ENCODE results near the gene TMCC1. TPM values are rescaled to one million over a fixed set of nuclear protein-coding genes. Genes with fewer than 3 reads are reported as not detected.

TMCC1 gene
- total and polyA plus RNA-seq, 2 donors (not counting 3 experiments of a cell fraction or from before 2014, with no cell fraction given), result 17.4 to 38.4 TPM

GRCh38 chr3:129836381-129837064 is 57.0 kb downstream of the TMCC1 start:
- dilution Hi-C loops (cut with MboI; ENCODE audit: extremely low pct_ligation_motif_present, low sequenced_read_pairs), result loop anchor here (25.0 kb wide), 1 partner anchor 174 kb away; no protein-coding TSS in a partner anchor
- Histone ChIP-seq H3K9ac (replicated peaks; ENCODE audit: extremely low read depth, insufficient read depth, low read length) (no peak overlapping the region), H3K27me3 (ENCODE audit: control insufficient read depth in 2 of 2, insufficient read depth in 2 of 2, low read length in 2 of 2) (no peaks in the 10 kb centered on the region), H3K9me1 (replicated peaks; ENCODE audit: control insufficient read depth, extremely low read depth, insufficient read depth, low read length) (no peaks in the 10 kb centered on the region), H3K27ac (ENCODE audit: insufficient read depth, low read depth, low read length) (no peak overlapping the region), H4K20me1 (replicated peaks; ENCODE audit: control insufficient read depth, extremely low read depth, insufficient read depth, low read length) (no peaks in the 10 kb centered on the region), H3K36me3 (ENCODE audit: control insufficient read depth in 2 of 2, extremely low read depth in 1 of 2, insufficient read depth in 2 of 2, low read length in 2 of 2) (peaks cover 0 to 3% of the 10 kb centered on the region in 2 experiments), H3K4me2 (ENCODE audit: insufficient read depth, low read length) (no peak overlapping the region), H3K79me2 (ENCODE audit: control insufficient read depth, insufficient read depth, low read length) (peaks cover 2% of the 10 kb centered on the region), H3K4me1 (ENCODE audit: control insufficient read depth, extremely low read depth, insufficient read depth, low read length) (no peaks in the 10 kb centered on the region), H3K4me3 (replicated peaks in 1 of 3; ENCODE audit: insufficient read depth in 1 of 3, low read depth in 1 of 3, low read length in 3 of 3) (no peak overlapping the region), H2AFZ (ENCODE audit: low read depth, low read length) (no peak overlapping the region), H3K9me3 (replicated peaks; ENCODE audit: control insufficient read depth, insufficient read depth, low read length) (no peaks in the 10 kb centered on the region)
- ChIA-PET POLR2A (no interaction called here), CTCF (interaction anchor here (0.9 to 1.7 kb wide), 4 partner anchors 11 to 346 kb away, joined by 4 to 9 read pairs (median 4); no protein-coding TSS in a partner anchor)
- DNase-seq (ENCODE audit: low read depth, low spot score) (no peak), FAIRE-seq (peak; percentile 24)
- TF ChIP-seq POLR2A (IDR thresholded peaks at IDR 0.05; ENCODE audit: low read depth, low read length), result no peak
- no peak for TF ChIP-seq JUN (IDR thresholded peaks at IDR 0.05; ENCODE audit: borderline replicate concordance, insufficient read depth, insufficient read length, low read depth)
- no peak for TF ChIP-seq MYC (IDR thresholded peaks at IDR 0.05; ENCODE audit: low read depth, low read length)
- no peak for TF ChIP-seq POLR2AphosphoS5 (IDR thresholded peaks at IDR 0.05; ENCODE audit: insufficient read depth, low read depth, low read length)
- intact Hi-C loops (cut with micrococcal nuclease), result no loop called here
- BruUV-seq (replicated peaks), result no TSS peak

- intact Hi-C loops (cut with micrococcal nuclease), result no loop called here
- Histone ChIP-seq H3K9me3 (replicated peaks; ENCODE audit: control insufficient read depth, insufficient read depth, low read length) (no peaks in the 10 kb centered on the region), H2AFZ (ENCODE audit: low read depth, low read length) (no peak overlapping the region), H3K79me2 (ENCODE audit: control insufficient read depth, insufficient read depth, low read length) (peaks cover 2% of the 10 kb centered on the region), H3K4me2 (ENCODE audit: insufficient read depth, low read length) (no peak overlapping the region), H3K36me3 (ENCODE audit: control insufficient read depth in 2 of 2, extremely low read depth in 1 of 2, insufficient read depth in 2 of 2, low read length in 2 of 2) (peaks cover 0 to 3% of the 10 kb centered on the region in 2 experiments), H3K27me3 (ENCODE audit: control insufficient read depth in 2 of 2, insufficient read depth in 2 of 2, low read length in 2 of 2) (no peaks in the 10 kb centered on the region), H3K4me3 (replicated peaks in 1 of 3; ENCODE audit: insufficient read depth in 1 of 3, low read depth in 1 of 3, low read length in 3 of 3) (no peak overlapping the region), H3K4me1 (ENCODE audit: control insufficient read depth, extremely low read depth, insufficient read depth, low read length) (no peaks in the 10 kb centered on the region), H3K27ac (ENCODE audit: insufficient read depth, low read depth, low read length) (no peak overlapping the region), H3K9ac (replicated peaks; ENCODE audit: extremely low read depth, insufficient read depth, low read length) (no peak overlapping the region), H4K20me1 (replicated peaks; ENCODE audit: control insufficient read depth, extremely low read depth, insufficient read depth, low read length) (no peaks in the 10 kb centered on the region), H3K9me1 (replicated peaks; ENCODE audit: control insufficient read depth, extremely low read depth, insufficient read depth, low read length) (no peaks in the 10 kb centered on the region)
- no peak for TF ChIP-seq MYC (IDR thresholded peaks at IDR 0.05; ENCODE audit: low read depth, low read length)
- no peak for DNase-seq (ENCODE audit: low read depth, low spot score)
- FAIRE-seq, result no peak
- POLR2A ChIA-PET, result no interaction called here
- CTCF ChIA-PET, result interaction anchor here (1.0 to 1.2 kb wide), 2 partner anchors 8 to 207 kb away, joined by 3 read pairs; no protein-coding TSS in a partner anchor
- dilution Hi-C loops (cut with MboI; ENCODE audit: extremely low pct_ligation_motif_present, low sequenced_read_pairs), result loop anchor here (25.0 kb wide), 1 partner anchor 173 kb away; no protein-coding TSS in a partner anchor
- BruUV-seq (replicated peaks), result no TSS peak
These were observed 58.3 kb downstream of the TMCC1 start for GRCh38 chr3:129835198-129835597.
